Measurements from ENCODE around the gene OR8H1.

DNA sequence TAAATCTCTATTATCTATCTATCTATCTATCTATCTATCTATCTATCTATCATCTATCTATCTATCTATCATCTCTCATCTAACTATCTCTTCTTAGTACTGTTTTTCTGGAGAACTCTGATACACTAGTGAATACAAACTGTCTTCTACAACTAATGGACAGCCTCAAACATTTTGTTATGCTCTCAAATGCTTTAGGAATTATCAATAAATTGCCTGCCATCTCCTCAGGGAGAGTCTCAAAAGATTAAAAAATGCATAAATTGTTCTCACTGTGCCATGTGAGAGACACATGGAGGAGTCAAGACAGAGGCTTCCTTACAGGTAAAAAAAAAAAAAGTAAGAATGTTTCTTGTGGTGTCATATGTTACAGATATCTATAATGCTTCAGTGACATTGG lies 22.8 kb upstream of the OR8H1 start, which contains the start of gene OR8K3:
- TF ChIP-seq, protein P1, sequence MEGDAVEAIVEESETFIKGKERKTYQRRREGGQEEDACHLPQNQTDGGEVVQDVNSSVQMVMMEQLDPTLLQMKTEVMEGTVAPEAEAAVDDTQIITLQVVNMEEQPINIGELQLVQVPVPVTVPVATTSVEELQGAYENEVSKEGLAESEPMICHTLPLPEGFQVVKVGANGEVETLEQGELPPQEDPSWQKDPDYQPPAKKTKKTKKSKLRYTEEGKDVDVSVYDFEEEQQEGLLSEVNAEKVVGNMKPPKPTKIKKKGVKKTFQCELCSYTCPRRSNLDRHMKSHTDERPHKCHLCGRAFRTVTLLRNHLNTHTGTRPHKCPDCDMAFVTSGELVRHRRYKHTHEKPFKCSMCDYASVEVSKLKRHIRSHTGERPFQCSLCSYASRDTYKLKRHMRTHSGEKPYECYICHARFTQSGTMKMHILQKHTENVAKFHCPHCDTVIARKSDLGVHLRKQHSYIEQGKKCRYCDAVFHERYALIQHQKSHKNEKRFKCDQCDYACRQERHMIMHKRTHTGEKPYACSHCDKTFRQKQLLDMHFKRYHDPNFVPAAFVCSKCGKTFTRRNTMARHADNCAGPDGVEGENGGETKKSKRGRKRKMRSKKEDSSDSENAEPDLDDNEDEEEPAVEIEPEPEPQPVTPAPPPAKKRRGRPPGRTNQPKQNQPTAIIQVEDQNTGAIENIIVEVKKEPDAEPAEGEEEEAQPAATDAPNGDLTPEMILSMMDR (IDR thresholded peaks at IDR 0.05; ENCODE audit: poor library complexity), result no peak
- no peak for TF ChIP-seq EZH2phosphoT487 (IDR thresholded peaks at IDR 0.05; ENCODE audit: low read depth, severe bottlenecking, unreplicated experiment)
